GM18508 (cell line): Measurements from ENCODE around the gene FCN1.

Experiments used
- ATAC-seq: cut with Tn5 transposase; IDR thresholded peaks from one replicate; pipeline ENCODE4 v1.9.1; 2021; ENCODE audit warnings: moderate number of reproducible peaks; ENCODE audit not compliant: insufficient read depth, unreplicated experiment

FCN1 gene

GRCh38 chr9:134895567-134895907 lies 22.2 kb downstream of the FCN1 start:
- no peak for ATAC-seq

GRCh38 chr9:134895097-134895496 lies 22.6 kb downstream of the FCN1 start:
- ATAC-seq: no peak

GRCh38 chr9:134894136-134894860 lies 23.4 kb downstream of the FCN1 start:
- ATAC-seq: no peak

- no peak for ATAC-seq
Observed at GRCh38 chr9:134892820-134893420, 24.8 kb downstream of the FCN1 start.

- ATAC-seq: no peak
Observed at GRCh38 chr9:134892221-134892620, 25.5 kb downstream of the FCN1 start.

GRCh38 chr9:134891713-134892112 lies 26.0 kb downstream of the FCN1 start:
- no peak for ATAC-seq

GRCh38 chr9:134891053-134891452 lies 26.7 kb downstream of the FCN1 start:
- ATAC-seq: no peak

- ATAC-seq: no peak
Observed at GRCh38 chr9:134890155-134890495, 27.6 kb downstream of the FCN1 start.

GRCh38 chr9:134889386-134890154 lies 28.1 kb downstream of the FCN1 start:
- ATAC-seq: no peak

- ATAC-seq: no peak
Observed at GRCh38 chr9:134888603-134889190, 29.0 kb downstream of the FCN1 start.

GRCh38 chr9:134887686-134888602 lies 29.8 kb downstream of the FCN1 start:
- ATAC-seq: no peak

GRCh38 chr9:134887219-134887618 lies 30.5 kb downstream of the FCN1 start:
- no peak for ATAC-seq

- ATAC-seq: no peak
Observed at GRCh38 chr9:134886413-134886913, 31.2 kb downstream of the FCN1 start.

- no peak for ATAC-seq
Observed at GRCh38 chr9:134885679-134886412, 31.9 kb downstream of the FCN1 start.

- no peak for ATAC-seq
Observed at GRCh38 chr9:134885001-134885678, 32.6 kb downstream of the FCN1 start.

GRCh38 chr9:134884492-134884891 lies 33.2 kb downstream of the FCN1 start:
- no peak for ATAC-seq

GRCh38 chr9:134883040-134883782 lies 34.5 kb downstream of the FCN1 start:
- ATAC-seq: no peak

GRCh38 chr9:134882204-134882785 lies 35.4 kb downstream of the FCN1 start:
- ATAC-seq: no peak
